Peyer's patch (tissue), 4 donors: ENCODE measurements around the gene SPON2. TPM values are rescaled to one million over a fixed set of nuclear protein-coding genes. Genes with fewer than 3 reads are reported as not detected.
A peak's percentile ranks its signal among the peaks of the same experiment; 100 is the strongest.

Source experiments
- DNase-seq, 3 donors: peaks; one replicate each; pipeline ENCODE4 v3.0.0-alpha.2; 2017 to 2019
- H3K27ac ChIP-seq, 4 donors: fragments of 200-600 bp; sonication (generic); one replicate each; pipeline ENCODE4 v1.5.1; 2016 to 2019
- H3K27me3 ChIP-seq, 2 donors: fragments of 200-600 bp; sonication (generic); one replicate each; pipeline ENCODE4 v1.5.1; 2019
- H3K36me3 ChIP-seq, 3 donors: fragments of 200-600 bp; sonication (generic); one replicate each; pipeline ENCODE4 v1.5.1; 2016 to 2019
- H3K4me1 ChIP-seq, 4 donors: fragments of 200-600 bp; sonication (generic); one replicate each; pipeline ENCODE4 v1.5.1; 2016 to 2019
- H3K4me3 ChIP-seq, 4 donors: fragments of 200-600 bp; sonication (generic); 1 replicate in 3 of 4; 2 replicates in 1 of 4; pipeline ENCODE4 v1.5.1; 2016 to 2019; ENCODE audit warnings: mild to moderate bottlenecking in 1 of 4
- H3K9me3 ChIP-seq, 4 donors: fragments of 200-600 bp; sonication (generic); one replicate each; pipeline ENCODE4 v1.5.1; 2016 to 2019; ENCODE audit warnings: mild to moderate bottlenecking in 1 of 4
- CTCF ChIP-seq, 6 experiments: fragments of 450-650 bp in 4 of 6; fragments of 200-600 bp in 2 of 6; sonication (generic) in 1 of 6; IDR thresholded peaks; one replicate each; pipeline ENCODE4 v1.5.1; 2017 to 2019; ENCODE audit warnings: antibody characterized with exemption in 6 of 6, mild to moderate bottlenecking in 3 of 6, moderate library complexity in 1 of 6
- POLR2A ChIP-seq, 2 donors: fragments of 450-650 bp; IDR thresholded peaks; one replicate each; pipeline ENCODE4 v1.5.1; 2017; ENCODE audit warnings: antibody characterized with exemption in 2 of 2, mild to moderate bottlenecking in 2 of 2, moderate library complexity in 2 of 2
- total RNA-seq, 4 donors: library from RNA; depleted of rRNA; stranded (reverse); fragments of >200 nt; gene quantifications; one replicate each; pipeline ENCODE4 v1.1.0, GENCODE V29; 2016

The SPON2 gene
- total RNA-seq, 4 donors from 2014 or later = 64.3 to 519 (median 165) TPM

GRCh38 chr4:1179976-1180375, 7.6 kb upstream of the SPON2 start:
- Histone ChIP-seq H3K4me3 (no peak overlapping the region), H3K36me3 (no peaks in the 10 kb centered on the region), H3K27me3 (no peaks in the 10 kb centered on the region), H3K9me3 (no peaks in the 10 kb centered on the region), H3K4me1 (peaks cover 0 to 17% (median 2%) of the 10 kb centered on the region in 4 donors), H3K27ac (no peak overlapping the region)
- no peak for DNase-seq
- no peak for TF ChIP-seq CTCF (IDR thresholded peaks at IDR 0.05)
- no peak for TF ChIP-seq POLR2A (IDR thresholded peaks at IDR 0.05)

GRCh38 chr4:1179089-1179441, 6.7 kb upstream of the SPON2 start:
- Histone ChIP-seq H3K27me3 (no peaks in the 10 kb centered on the region), H3K27ac (no peak overlapping the region), H3K36me3 (no peaks in the 10 kb centered on the region), H3K4me3 (no peak overlapping the region), H3K9me3 (no peaks in the 10 kb centered on the region), H3K4me1 (peaks cover 0 to 17% (median 2%) of the 10 kb centered on the region in 4 donors)
- DNase-seq = no peak
- TF ChIP-seq CTCF (IDR thresholded peaks at IDR 0.05) (no peak), POLR2A (IDR thresholded peaks at IDR 0.05) (no peak)

- TF ChIP-seq POLR2A (IDR thresholded peaks at IDR 0.05) (no peak), CTCF (IDR thresholded peaks at IDR 0.05) (no peak)
- no peaks in the 10 kb centered on the region for H3K27me3 ChIP-seq
- no peak overlapping the region for H3K27ac ChIP-seq
- H3K9me3 ChIP-seq = no peaks in the 10 kb centered on the region
- no peak overlapping the region for H3K4me3 ChIP-seq
- H3K4me1 ChIP-seq = peaks cover 0 to 17% (median 0%) of the 10 kb centered on the region in 4 donors
- H3K36me3 ChIP-seq = no peaks in the 10 kb centered on the region
- no peak for DNase-seq
These were observed 6.1 kb upstream of the SPON2 start for GRCh38 chr4:1178300-1179088.

GRCh38 chr4:1177274-1178141, 5.1 kb upstream of the SPON2 start:
- peak in 1 of 3 donors; percentile 59 for DNase-seq
- H3K4me3 ChIP-seq = no peak overlapping the region
- H3K36me3 ChIP-seq = no peaks in the 10 kb centered on the region
- no peaks in the 10 kb centered on the region for H3K9me3 ChIP-seq
- H3K4me1 ChIP-seq = peaks cover 0 to 22% (median under 1%) of the 10 kb centered on the region in 4 donors
- TF ChIP-seq CTCF (IDR thresholded peaks at IDR 0.05) = no peak
- no peak for TF ChIP-seq POLR2A (IDR thresholded peaks at IDR 0.05)
- no peak overlapping the region for H3K27ac ChIP-seq
- peaks cover 0 to 1% of the 10 kb centered on the region in 2 donors for H3K27me3 ChIP-seq

- H3K4me1 ChIP-seq = peaks cover 0 to 31% (median 9%) of the 10 kb centered on the region in 4 donors
- no peak for TF ChIP-seq CTCF (IDR thresholded peaks at IDR 0.05)
- no peak for TF ChIP-seq POLR2A (IDR thresholded peaks at IDR 0.05)
- DNase-seq = no peak
- no peaks in the 10 kb centered on the region for H3K36me3 ChIP-seq
- H3K27me3 ChIP-seq = peaks cover 0 to 10% of the 10 kb centered on the region in 2 donors
- H3K27ac ChIP-seq = no peak overlapping the region
- H3K4me3 ChIP-seq = no peak overlapping the region
- no peaks in the 10 kb centered on the region for H3K9me3 ChIP-seq
These were observed 4.3 kb upstream of the SPON2 start for GRCh38 chr4:1176398-1177273.
